Caco-2 (cell line): Measurements from ENCODE around the gene UPB1. TPM values are rescaled to one million over a fixed set of nuclear protein-coding genes. Genes with fewer than 3 reads are reported as not detected.

ENCODE experiments used
- Bru-seq: library from RNA; stranded (reverse); fragments of 400-500 nt; gene quantifications from one replicate; lab custom pipeline; 2021; lab: Mats Ljungman, UMichigan
- BruChase-seq, 2 experiments: library from RNA; stranded (reverse); fragments of 400-500 nt; gene quantifications; one replicate each; lab custom pipeline; 2021; lab: Mats Ljungman, UMichigan
- BruUV-seq: library from RNA; stranded (reverse); fragments of 400-500 nt; replicated peaks from 2 replicates; lab custom pipeline; 2021; lab: Mats Ljungman, UMichigan
- CTCF ChIA-PET: fragments of 300-600 bp; sonication (Branson Sonifier 250); formaldehyde crosslinking; loops from one replicate; lab custom pipeline; 2022; ENCODE audit warnings: antibody characterized with exemption; lab: Charles Lee
- POLR2A ChIA-PET: fragments of 300-600 bp; sonication (Branson Sonifier 250); formaldehyde crosslinking; loops from one replicate; lab custom pipeline; 2022; ENCODE audit warnings: antibody characterized with exemption; lab: Charles Lee
- DNase-seq, 2 experiments: peaks; one replicate each; pipeline versions ENCODE4 v3.0.0 to v3.0.0-alpha.2; 2020 to 2022
- H3K27me3 ChIP-seq: replicated peaks from 2 replicates; pipeline ENCODE4 v1.6.0; 2011; ENCODE audit warnings: low read length; ENCODE audit not compliant: control insufficient read depth, insufficient read depth
- H3K36me3 ChIP-seq: 2 replicates; pipeline ENCODE4 v1.5.1; 2011; ENCODE audit warnings: low read length; ENCODE audit not compliant: control insufficient read depth, insufficient read depth
- H3K4me1 ChIP-seq: fragments of 250-450 bp; sonication (Bioruptor Pico); 2 replicates; pipeline ENCODE4 v1.5.1; 2020; ENCODE audit warnings: mild to moderate bottlenecking
- H3K4me3 ChIP-seq: 2 replicates; pipeline ENCODE4 v1.5.1; 2011; ENCODE audit warnings: low read depth, mild to moderate bottlenecking, control low read depth, low read length
- H3K9me3 ChIP-seq: fragments of 250-450 bp; sonication (Bioruptor Pico); 2 replicates; pipeline ENCODE4 v1.5.1; 2020; ENCODE audit warnings: mild to moderate bottlenecking, moderate library complexity
- H3K27ac Mint-ChIP-seq: one replicate; pipeline ENCODE4 v1.8.0; 2022; ENCODE audit warnings: mixed read lengths; ENCODE audit not compliant: unreplicated experiment
- H3K27me3 Mint-ChIP-seq: one replicate; pipeline ENCODE4 v1.8.0; 2022; ENCODE audit warnings: mixed read lengths; ENCODE audit not compliant: insufficient read depth, unreplicated experiment
- H3K36me3 Mint-ChIP-seq: one replicate; pipeline ENCODE4 v1.8.0; 2022; ENCODE audit warnings: mild to moderate bottlenecking, mixed read lengths; ENCODE audit not compliant: insufficient read depth, unreplicated experiment
- H3K4me1 Mint-ChIP-seq: one replicate; pipeline ENCODE4 v1.8.0; 2022; ENCODE audit warnings: low read depth, mixed read lengths; ENCODE audit not compliant: unreplicated experiment
- H3K4me3 Mint-ChIP-seq: one replicate; pipeline ENCODE4 v1.8.0; 2022; ENCODE audit warnings: mild to moderate bottlenecking, moderate library complexity, mixed read lengths; ENCODE audit not compliant: unreplicated experiment
- H3K9me3 Mint-ChIP-seq: one replicate; pipeline ENCODE4 v1.8.0; 2022; ENCODE audit warnings: mixed read lengths; ENCODE audit not compliant: unreplicated experiment
- intact Hi-C: fragments of 100-400 bp; cut with micrococcal nuclease; formaldehyde crosslinking; loops from one replicate; pipeline ENCODE4 v1.10.0; 2022; ENCODE audit not compliant: unreplicated experiment
- long read RNA-seq: library from polyadenylated mRNA; stranded (forward); transcript quantifications from one replicate; pipeline ENCODE4 v2.0.0, GENCODE V29; 2022
- total RNA-seq: library from RNA; stranded (reverse); gene quantifications from 2 replicates; pipeline ENCODE4 v1.2.3, GENCODE V29; 2022
- TF ChIP-seq, protein P1 (sequence below), 2 experiments: fragments of 200-600 bp in 1 of 2; IDR thresholded peaks; 1 replicate in 1 of 2; 2 replicates in 1 of 2; pipeline versions ENCODE4 v1.5.1 to v1.8.0; 2011 to 2022; ENCODE audit warnings: antibody characterized with exemption in 1 of 2, control low read depth in 1 of 2, inconsistent platforms in 1 of 2, low read depth in 1 of 2, low read length in 1 of 2, mild to moderate bottlenecking in 1 of 2, moderate library complexity in 1 of 2; ENCODE audit not compliant: insufficient read depth in 1 of 2, severe bottlenecking in 1 of 2, unreplicated experiment in 1 of 2

Gene UPB1
- 5.6 and 6.7 TPM in 2 replicates for total RNA-seq
- percentile 53 among the genes with signal in this experiment for Bru-seq, nascent RNA
- BruChase-seq, experiment 1, labeled RNA remaining after a 2-hour chase = percentile 55 among the genes with signal in this experiment
- percentile 51 among the genes with signal in this experiment for BruChase-seq, experiment 2, labeled RNA remaining after a 6-hour chase
- long read RNA-seq, transcript UPB1-201 (10 exons, 2,290 nt) = major isoform, 9 of 18 reads
- long read RNA-seq, partial matches to known transcripts = 0 of 18 reads
- long read RNA-seq, other reads (novel, unspliced or antisense) = 9 of 18 reads

DNA sequence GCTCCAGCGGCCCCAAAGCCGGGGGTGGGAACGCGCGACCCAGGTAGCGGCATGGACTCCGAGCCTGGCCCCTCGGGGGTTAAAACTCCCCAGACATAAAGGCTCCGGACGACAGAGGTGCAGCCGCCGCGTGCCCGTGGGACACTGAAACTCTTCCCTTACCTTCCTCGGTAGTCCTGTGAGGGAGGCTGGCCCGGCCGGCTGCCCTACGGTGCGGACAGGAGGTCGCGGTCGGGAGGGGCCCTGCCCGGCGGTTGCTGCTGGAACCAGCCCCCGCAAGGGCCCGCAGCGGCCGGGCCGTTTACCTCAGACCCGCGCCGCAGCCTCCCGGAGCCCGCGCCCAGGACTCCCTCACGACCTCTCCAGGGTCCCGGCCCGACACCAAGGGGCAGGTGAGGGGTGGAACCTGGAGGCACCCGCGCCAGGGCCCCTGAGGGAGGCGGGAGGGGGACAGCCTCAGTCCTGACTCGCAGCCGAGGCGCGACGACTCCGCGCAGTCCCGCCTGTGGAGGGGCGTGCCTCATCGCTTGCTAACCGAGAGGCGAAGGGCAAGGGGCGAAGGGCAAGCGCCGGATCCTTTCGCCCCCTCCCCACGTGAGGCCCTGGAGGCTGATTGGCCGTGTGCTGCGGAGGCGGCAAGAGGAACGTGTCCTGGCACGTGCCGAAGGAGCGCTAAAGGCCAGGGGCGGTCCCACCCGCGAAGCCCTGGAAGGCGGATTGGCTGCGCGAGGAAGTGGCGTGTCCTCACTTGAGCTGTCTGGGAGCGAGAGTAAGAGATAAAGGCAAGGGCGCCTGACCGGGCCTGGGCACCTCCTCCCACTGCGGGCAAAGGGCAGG, at the start of gene UPB1:
Gene UPB1, plus strand, starts transcription at position 805 of the 837 bp plus-strand sequence. CDS start 72 bp downstream, outside the sequence.
- no peaks in the 10 kb centered on the region for H3K27me3 ChIP-seq
- BruUV-seq = no TSS peak

DNA sequence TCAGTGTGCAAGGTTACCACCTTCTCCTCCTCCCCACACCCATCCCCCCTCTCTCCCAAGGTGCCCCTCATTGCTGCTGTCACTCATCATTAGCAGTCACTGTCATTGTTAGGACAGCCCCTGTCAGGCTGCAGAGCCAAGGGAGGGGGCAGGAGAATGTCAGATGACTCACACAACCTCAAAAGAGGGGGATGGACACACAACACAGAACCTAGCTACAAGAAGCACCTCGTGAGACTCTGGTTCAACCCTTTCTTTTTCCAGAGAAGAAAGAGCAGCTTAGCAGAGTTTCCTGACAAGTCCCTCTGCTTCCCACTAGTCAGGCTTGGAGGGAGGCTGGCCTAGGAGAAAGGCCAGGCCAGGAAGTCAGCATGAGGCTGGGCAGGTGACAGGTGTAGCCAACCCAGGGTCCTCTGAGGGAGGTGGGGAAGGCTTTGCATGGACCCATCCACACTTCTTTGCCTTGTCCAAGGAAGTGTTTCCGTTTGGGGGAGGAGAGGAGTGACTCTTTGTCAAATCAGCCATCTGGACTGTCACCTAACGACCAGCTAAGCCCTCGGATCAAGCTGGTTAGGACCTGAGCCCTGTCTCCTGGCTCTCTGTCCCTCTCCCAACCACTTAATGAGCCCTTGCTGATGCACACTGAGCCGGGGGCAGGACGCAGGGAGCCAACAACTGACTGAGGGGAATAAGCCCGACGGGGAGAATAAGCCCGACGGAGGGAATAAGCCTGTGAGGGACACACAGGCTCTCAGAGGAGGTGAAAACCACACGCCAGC, 49.5 kb upstream of the UPB1 start:
- CTCF ChIA-PET = no interaction called here
- no peaks in the 10 kb centered on the region for H3K9me3 ChIP-seq
- no peak overlapping the region for H3K4me3 ChIP-seq
- H3K4me1 ChIP-seq = no peaks in the 10 kb centered on the region
- TF ChIP-seq, protein P1, sequence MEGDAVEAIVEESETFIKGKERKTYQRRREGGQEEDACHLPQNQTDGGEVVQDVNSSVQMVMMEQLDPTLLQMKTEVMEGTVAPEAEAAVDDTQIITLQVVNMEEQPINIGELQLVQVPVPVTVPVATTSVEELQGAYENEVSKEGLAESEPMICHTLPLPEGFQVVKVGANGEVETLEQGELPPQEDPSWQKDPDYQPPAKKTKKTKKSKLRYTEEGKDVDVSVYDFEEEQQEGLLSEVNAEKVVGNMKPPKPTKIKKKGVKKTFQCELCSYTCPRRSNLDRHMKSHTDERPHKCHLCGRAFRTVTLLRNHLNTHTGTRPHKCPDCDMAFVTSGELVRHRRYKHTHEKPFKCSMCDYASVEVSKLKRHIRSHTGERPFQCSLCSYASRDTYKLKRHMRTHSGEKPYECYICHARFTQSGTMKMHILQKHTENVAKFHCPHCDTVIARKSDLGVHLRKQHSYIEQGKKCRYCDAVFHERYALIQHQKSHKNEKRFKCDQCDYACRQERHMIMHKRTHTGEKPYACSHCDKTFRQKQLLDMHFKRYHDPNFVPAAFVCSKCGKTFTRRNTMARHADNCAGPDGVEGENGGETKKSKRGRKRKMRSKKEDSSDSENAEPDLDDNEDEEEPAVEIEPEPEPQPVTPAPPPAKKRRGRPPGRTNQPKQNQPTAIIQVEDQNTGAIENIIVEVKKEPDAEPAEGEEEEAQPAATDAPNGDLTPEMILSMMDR (IDR thresholded peaks at IDR 0.05; ENCODE audit: insufficient read depth in 1 of 2, low read depth in 1 of 2, low read length in 1 of 2, severe bottlenecking in 1 of 2, unreplicated experiment in 1 of 2) = no peak
- no TSS peak for BruUV-seq
- Mint-ChIP-seq H3K4me1 (peaks cover 7% of the 10 kb centered on the region), H3K27me3 (no peaks in the 10 kb centered on the region), H3K4me3 (no peak overlapping the region), H3K27ac (no peak overlapping the region), H3K36me3 (peaks cover 30% of the 10 kb centered on the region), H3K9me3 (no peaks in the 10 kb centered on the region)
- POLR2A ChIA-PET = no interaction called here
- peaks cover 4% of the 10 kb centered on the region; the same call in 1 of the 2 replicates for H3K36me3 ChIP-seq
- DNase-seq = no peak
- intact Hi-C loops = no loop called here
- H3K27me3 ChIP-seq = no peaks in the 10 kb centered on the region

More for the DNA sequence above, at the start of gene UPB1:
- Mint-ChIP-seq H3K9me3 (no peaks in the 10 kb centered on the region), H3K36me3 (peaks cover 36% of the 10 kb centered on the region), H3K4me1 (peaks cover 50% of the 10 kb centered on the region), H3K27ac (peak within 1 kb of the TSS; percentile 88), H3K27me3 (no peaks in the 10 kb centered on the region), H3K4me3 (peak within 1 kb of the TSS; percentile 84)
- TF ChIP-seq, protein P1 (IDR thresholded peaks at IDR 0.05; ENCODE audit: insufficient read depth in 1 of 2, low read depth in 1 of 2, low read length in 1 of 2, severe bottlenecking in 1 of 2, unreplicated experiment in 1 of 2) = no peak
- intact Hi-C loops = loop anchor here (1.0 to 2.0 kb wide), 2 partner anchors 12 to 20 kb away; no protein-coding TSS in a partner anchor
- ChIA-PET POLR2A (no interaction called here), CTCF (interaction anchor here (0.5 to 1.4 kb wide), 4 partner anchors 11 to 471 kb away, joined by 3 read pairs; no protein-coding TSS in a partner anchor)
- Histone ChIP-seq H3K36me3 (no peaks in the 10 kb centered on the region), H3K4me1 (peaks cover 55% of the 10 kb centered on the region), H3K4me3 (peak within 1 kb of the TSS; percentile 68), H3K9me3 (no peaks in the 10 kb centered on the region)
- peak; percentile 92 for DNase-seq

DNA sequence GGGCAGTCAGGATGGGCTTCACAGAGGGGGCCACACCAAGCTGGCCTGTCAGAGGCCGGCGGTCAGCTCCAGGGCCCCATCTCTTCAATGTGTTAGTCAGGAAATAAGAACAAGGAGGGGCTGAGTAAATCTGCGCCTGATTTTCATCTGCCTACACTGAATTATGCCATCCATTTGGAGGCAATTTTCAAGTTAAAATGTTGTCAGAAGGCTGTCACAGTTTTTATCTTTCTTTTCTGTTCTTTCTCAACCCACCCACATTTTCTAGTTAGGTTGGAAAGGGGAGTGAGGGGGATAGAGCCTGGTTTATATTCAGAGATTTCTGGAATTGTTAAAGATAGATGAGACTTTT, 48.9 kb upstream of the UPB1 start:
- H3K4me3 ChIP-seq = no peak overlapping the region
- DNase-seq = no peak
- Mint-ChIP-seq H3K9me3 (no peaks in the 10 kb centered on the region), H3K4me1 (peaks cover 7% of the 10 kb centered on the region), H3K36me3 (peaks cover 25% of the 10 kb centered on the region), H3K27ac (no peak overlapping the region), H3K27me3 (no peaks in the 10 kb centered on the region), H3K4me3 (no peak overlapping the region)
- CTCF ChIA-PET = no interaction called here
- H3K4me1 ChIP-seq = no peaks in the 10 kb centered on the region
- TF ChIP-seq, protein P1 (IDR thresholded peaks at IDR 0.05; ENCODE audit: insufficient read depth in 1 of 2, low read depth in 1 of 2, low read length in 1 of 2, severe bottlenecking in 1 of 2, unreplicated experiment in 1 of 2) = no peak
- no peaks in the 10 kb centered on the region for H3K27me3 ChIP-seq
- H3K36me3 ChIP-seq = peaks cover 4% of the 10 kb centered on the region; the same call in 1 of the 2 replicates
- H3K9me3 ChIP-seq = no peaks in the 10 kb centered on the region
- intact Hi-C loops = no loop called here
- POLR2A ChIA-PET = no interaction called here
- no TSS peak for BruUV-seq
